WERI-Rb-1 (cell line): ENCODE data around the gene FERMT2.

Experiments
- DNase-seq: peaks from one replicate; pipeline ENCODE4 v3.0.0-alpha.2; 2020
- H3K27ac ChIP-seq: fragments of 250-450 bp; sonication (Bioruptor Pico); 2 replicates; pipeline ENCODE4 v1.5.1; 2020; ENCODE audit warnings: mild to moderate bottlenecking, moderate library complexity
- H3K27me3 ChIP-seq: fragments of 250-450 bp; sonication (Bioruptor Pico); 2 replicates; pipeline ENCODE4 v1.5.1; 2021; ENCODE audit warnings: mild to moderate bottlenecking, low read depth, moderate library complexity; ENCODE audit not compliant: insufficient read depth, severe bottlenecking
- H3K36me3 ChIP-seq: fragments of 250-450 bp; sonication (Bioruptor Pico); 2 replicates; pipeline ENCODE4 v1.5.1; 2020; ENCODE audit warnings: mild to moderate bottlenecking, moderate library complexity
- H3K4me3 ChIP-seq: 2 replicates; pipeline ENCODE4 v1.5.1; 2011; ENCODE audit warnings: low read depth, mild to moderate bottlenecking, control low read depth, low read length
- H3K9me3 ChIP-seq: fragments of 250-450 bp; sonication (Bioruptor Pico); 2 replicates; pipeline ENCODE4 v1.5.1; 2021; ENCODE audit warnings: mild to moderate bottlenecking, moderate library complexity; ENCODE audit not compliant: severe bottlenecking
- TF ChIP-seq, protein P1 (sequence below): IDR thresholded peaks from 2 replicates; pipeline ENCODE4 v1.5.1; 2011; ENCODE audit warnings: low read depth, mild to moderate bottlenecking, control low read depth, inconsistent platforms, low read length

FERMT2 gene

GRCh38 chr14:52860910-52861309, 89.9 kb downstream of the FERMT2 start:
- Histone ChIP-seq H3K36me3 (peaks cover 21% of the 10 kb centered on the region), H3K4me3 (no peak overlapping the region), H3K27me3 (no peaks in the 10 kb centered on the region), H3K9me3 (no peaks in the 10 kb centered on the region), H3K27ac (no peak overlapping the region)
- DNase-seq: no peak
- TF ChIP-seq, protein P1, sequence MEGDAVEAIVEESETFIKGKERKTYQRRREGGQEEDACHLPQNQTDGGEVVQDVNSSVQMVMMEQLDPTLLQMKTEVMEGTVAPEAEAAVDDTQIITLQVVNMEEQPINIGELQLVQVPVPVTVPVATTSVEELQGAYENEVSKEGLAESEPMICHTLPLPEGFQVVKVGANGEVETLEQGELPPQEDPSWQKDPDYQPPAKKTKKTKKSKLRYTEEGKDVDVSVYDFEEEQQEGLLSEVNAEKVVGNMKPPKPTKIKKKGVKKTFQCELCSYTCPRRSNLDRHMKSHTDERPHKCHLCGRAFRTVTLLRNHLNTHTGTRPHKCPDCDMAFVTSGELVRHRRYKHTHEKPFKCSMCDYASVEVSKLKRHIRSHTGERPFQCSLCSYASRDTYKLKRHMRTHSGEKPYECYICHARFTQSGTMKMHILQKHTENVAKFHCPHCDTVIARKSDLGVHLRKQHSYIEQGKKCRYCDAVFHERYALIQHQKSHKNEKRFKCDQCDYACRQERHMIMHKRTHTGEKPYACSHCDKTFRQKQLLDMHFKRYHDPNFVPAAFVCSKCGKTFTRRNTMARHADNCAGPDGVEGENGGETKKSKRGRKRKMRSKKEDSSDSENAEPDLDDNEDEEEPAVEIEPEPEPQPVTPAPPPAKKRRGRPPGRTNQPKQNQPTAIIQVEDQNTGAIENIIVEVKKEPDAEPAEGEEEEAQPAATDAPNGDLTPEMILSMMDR: no peak

GRCh38 chr14:52860209-52860608, 90.6 kb downstream of the FERMT2 start:
- H3K27me3 ChIP-seq: no peaks in the 10 kb centered on the region
- H3K9me3 ChIP-seq: no peaks in the 10 kb centered on the region
- H3K4me3 ChIP-seq: no peak overlapping the region
- no peak for DNase-seq
- TF ChIP-seq, protein P1: no peak
- H3K36me3 ChIP-seq: peaks cover 21% of the 10 kb centered on the region
- no peak overlapping the region for H3K27ac ChIP-seq

DNA sequence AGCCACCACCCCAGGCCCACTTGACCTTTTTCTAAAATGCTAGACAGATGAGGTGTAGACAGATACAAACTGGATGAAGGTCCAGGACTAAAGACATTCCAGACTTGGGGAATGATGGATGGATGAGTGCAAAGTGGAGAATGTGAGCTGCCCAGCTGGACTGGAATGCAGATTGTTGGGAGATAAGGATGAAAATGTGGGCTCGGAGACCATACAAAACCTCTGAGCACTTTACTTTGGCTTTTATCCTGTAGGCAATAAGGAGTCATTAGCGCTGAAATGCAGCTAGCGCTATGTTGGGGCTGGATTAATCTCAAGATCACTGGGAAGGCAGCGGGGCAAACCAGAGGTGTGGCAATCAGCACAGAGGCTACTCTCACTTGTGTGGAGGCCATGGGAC, 94.7 kb downstream of the FERMT2 start:
- H3K4me3 ChIP-seq: no peak overlapping the region
- H3K9me3 ChIP-seq: no peaks in the 10 kb centered on the region
- H3K27ac ChIP-seq: no peak overlapping the region
- TF ChIP-seq, protein P1: no peak
- peaks cover 21% of the 10 kb centered on the region for H3K36me3 ChIP-seq
- no peak for DNase-seq
- no peaks in the 10 kb centered on the region for H3K27me3 ChIP-seq

- no peak overlapping the region for H3K4me3 ChIP-seq
- no peaks in the 10 kb centered on the region for H3K27me3 ChIP-seq
- H3K27ac ChIP-seq: no peak overlapping the region
- no peak for DNase-seq
- peaks cover 6% of the 10 kb centered on the region for H3K36me3 ChIP-seq
- TF ChIP-seq, protein P1: no peak
- H3K9me3 ChIP-seq: no peaks in the 10 kb centered on the region
Observed at GRCh38 chr14:52853522-52853854, 97.4 kb downstream of the FERMT2 start.

DNA sequence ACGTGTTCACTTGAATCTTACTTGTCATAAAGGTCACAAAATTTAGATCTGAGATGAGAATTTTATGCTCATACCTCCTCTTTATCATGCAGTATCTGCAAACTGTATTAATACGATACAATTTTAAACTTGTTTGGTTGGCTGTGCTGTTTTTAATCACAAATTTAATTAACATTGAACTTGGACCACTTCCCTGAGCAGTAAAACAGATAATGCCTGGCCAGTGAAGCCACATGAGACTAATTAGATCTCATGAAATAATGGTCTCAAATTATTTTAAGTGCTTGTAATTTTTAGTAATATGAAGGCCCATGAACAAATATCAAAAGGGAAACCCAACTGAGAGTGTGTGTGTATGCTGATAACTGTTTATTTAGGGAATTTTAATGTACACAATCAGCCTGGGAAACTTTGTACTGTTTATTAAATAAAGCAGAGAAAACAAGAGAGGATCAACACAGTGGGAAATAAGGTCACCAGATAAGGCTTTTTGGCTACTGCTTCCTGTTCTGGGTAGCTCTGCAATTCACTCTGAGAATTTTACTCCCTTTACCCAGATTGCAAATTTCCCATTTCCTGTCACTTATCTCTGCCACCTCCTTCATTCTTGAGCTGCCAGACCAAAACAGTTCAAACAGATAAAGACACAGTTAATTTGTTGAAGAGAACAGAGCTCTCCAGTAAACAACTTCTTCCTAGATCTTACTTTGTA, 97.9 kb downstream of the FERMT2 start:
- peaks cover 3% of the 10 kb centered on the region; the same call in 1 of the 2 replicates for H3K36me3 ChIP-seq
- TF ChIP-seq, protein P1: no peak
- H3K9me3 ChIP-seq: no peaks in the 10 kb centered on the region
- H3K27ac ChIP-seq: no peak overlapping the region
- DNase-seq: no peak
- no peaks in the 10 kb centered on the region for H3K27me3 ChIP-seq
- no peak overlapping the region for H3K4me3 ChIP-seq

DNA sequence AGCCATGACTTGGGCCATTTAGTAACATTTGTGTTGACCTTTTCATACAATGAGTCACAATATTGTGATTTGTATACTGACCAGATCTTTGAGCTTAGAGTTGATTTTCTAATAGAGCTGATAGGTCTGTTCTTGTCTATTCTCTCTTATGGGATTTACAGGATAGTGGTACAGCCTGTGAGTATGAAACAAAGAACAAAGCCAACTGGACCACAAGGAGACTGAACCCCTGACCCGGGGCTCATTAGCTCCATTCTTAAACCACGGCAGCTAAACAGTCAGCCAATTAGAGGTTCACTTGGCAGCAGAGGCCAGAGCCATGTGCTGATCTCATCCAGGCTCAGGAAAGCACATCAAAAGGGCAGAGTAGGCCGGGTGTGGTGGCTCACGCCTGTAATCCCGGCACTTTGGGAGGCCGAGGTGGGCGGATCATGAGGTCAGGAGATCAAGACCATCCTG, 100.4 kb downstream of the FERMT2 start:
- TF ChIP-seq, protein P1: no peak
- no peaks in the 10 kb centered on the region for H3K36me3 ChIP-seq

More for the DNA sequence above, 100.4 kb downstream of the FERMT2 start:
- no peak overlapping the region for H3K27ac ChIP-seq
- H3K9me3 ChIP-seq: no peaks in the 10 kb centered on the region
- no peak for DNase-seq
- no peaks in the 10 kb centered on the region for H3K27me3 ChIP-seq
- no peak overlapping the region for H3K4me3 ChIP-seq
